Measurements from ENCODE around the gene TEX9. TPM values are rescaled to one million over a fixed set of nuclear protein-coding genes. Genes with fewer than 3 reads are reported as not detected.

TEX9 gene
- total RNA-seq, 1 donor from 2014 or later, result 32.7 TPM

GRCh38 chr15:56442354-56442753, 77.1 kb downstream of the TEX9 start:
- Mint-ChIP-seq H3K36me3 (ENCODE audit: insufficient read depth) (peaks cover 41% of the 10 kb centered on the region), H3K27me3 (no peaks in the 10 kb centered on the region), H3K4me1 (ENCODE audit: low read depth) (peaks cover 2% of the 10 kb centered on the region), H3K9me3 (ENCODE audit: low read depth) (peaks cover 20% of the 10 kb centered on the region), H3K27ac (peak overlapping the region; percentile 40), H3K4me3 (ENCODE audit: low read depth) (no peak overlapping the region)
- no peak for TF ChIP-seq CTCF (IDR thresholded peaks at IDR 0.05; ENCODE audit: unreplicated experiment)
- no peak for DNase-seq (ENCODE audit: low spot score, unreplicated experiment)

GRCh38 chr15:56445746-56446145, 80.5 kb downstream of the TEX9 start:
- no peaks in the 10 kb centered on the region for H3K27me3 Mint-ChIP-seq
- H3K4me1 Mint-ChIP-seq (ENCODE audit: low read depth), result peaks cover 2% of the 10 kb centered on the region
- peaks cover 17% of the 10 kb centered on the region for H3K36me3 Mint-ChIP-seq (ENCODE audit: insufficient read depth)
- DNase-seq (ENCODE audit: low spot score, unreplicated experiment), result no peak
- H3K9me3 Mint-ChIP-seq (ENCODE audit: low read depth), result peaks cover 4% of the 10 kb centered on the region
- H3K4me3 Mint-ChIP-seq (ENCODE audit: low read depth), result no peak overlapping the region
- no peak overlapping the region for H3K27ac Mint-ChIP-seq
- TF ChIP-seq CTCF (IDR thresholded peaks at IDR 0.05; ENCODE audit: unreplicated experiment), result no peak

DNA sequence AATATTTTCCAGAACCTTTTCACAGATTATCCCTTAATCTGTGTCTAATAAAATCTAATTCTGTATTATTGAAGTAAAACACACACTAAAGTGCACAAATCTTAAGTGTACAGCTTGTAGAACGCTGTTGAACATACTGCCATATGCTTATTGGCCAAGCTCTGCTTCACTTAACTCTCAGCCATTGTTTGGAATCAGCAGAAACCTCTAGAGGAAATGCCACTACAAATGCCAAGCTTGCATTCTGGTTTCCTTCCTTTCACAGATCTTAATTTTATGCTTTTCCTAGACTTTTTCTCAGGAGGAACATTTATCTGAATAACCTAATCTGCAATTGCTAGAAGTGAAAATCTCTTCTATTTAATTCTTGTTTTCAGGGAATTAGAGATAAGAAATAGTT, 89.6 kb downstream of the TEX9 start:
- no peaks in the 10 kb centered on the region for H3K9me3 Mint-ChIP-seq (ENCODE audit: low read depth)
- H3K27ac Mint-ChIP-seq, result no peak overlapping the region
- TF ChIP-seq CTCF (IDR thresholded peaks at IDR 0.05; ENCODE audit: unreplicated experiment), result no peak
- H3K36me3 Mint-ChIP-seq (ENCODE audit: insufficient read depth), result peaks cover 5% of the 10 kb centered on the region
- H3K27me3 Mint-ChIP-seq, result no peaks in the 10 kb centered on the region
- H3K4me1 Mint-ChIP-seq (ENCODE audit: low read depth), result no peaks in the 10 kb centered on the region
- H3K4me3 Mint-ChIP-seq (ENCODE audit: low read depth), result no peak overlapping the region
- no peak for DNase-seq (ENCODE audit: low spot score, unreplicated experiment)

DNA sequence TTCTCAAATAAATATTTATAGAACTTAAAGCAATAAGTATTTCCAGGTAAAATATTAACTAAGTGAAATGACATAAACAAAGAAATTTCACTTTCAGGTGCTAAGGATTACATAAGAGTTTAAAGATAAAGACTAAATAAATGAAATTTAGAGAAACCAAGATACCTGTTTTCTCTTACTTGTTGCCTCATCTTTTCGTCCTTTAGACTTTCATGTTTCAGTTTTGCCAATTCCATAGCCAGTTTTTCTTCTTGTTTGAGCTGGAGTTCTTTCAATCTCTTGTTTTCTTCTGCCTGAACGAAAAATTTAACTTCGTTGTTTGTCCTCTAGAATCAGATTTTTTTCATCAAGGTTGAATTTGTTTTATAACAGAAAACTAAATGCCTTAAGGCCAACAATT, 91.0 kb downstream of the TEX9 start:
- no peak overlapping the region for H3K27ac Mint-ChIP-seq
- H3K9me3 Mint-ChIP-seq (ENCODE audit: low read depth), result no peaks in the 10 kb centered on the region
- TF ChIP-seq CTCF (IDR thresholded peaks at IDR 0.05; ENCODE audit: unreplicated experiment), result no peak
- no peak for DNase-seq (ENCODE audit: low spot score, unreplicated experiment)
- H3K36me3 Mint-ChIP-seq (ENCODE audit: insufficient read depth), result peaks cover 5% of the 10 kb centered on the region
- H3K4me1 Mint-ChIP-seq (ENCODE audit: low read depth), result no peaks in the 10 kb centered on the region
- H3K4me3 Mint-ChIP-seq (ENCODE audit: low read depth), result no peak overlapping the region
- no peaks in the 10 kb centered on the region for H3K27me3 Mint-ChIP-seq

GRCh38 chr15:56459096-56459495, 93.9 kb downstream of the TEX9 start:
- Mint-ChIP-seq H3K4me3 (ENCODE audit: low read depth) (no peak overlapping the region), H3K27me3 (no peaks in the 10 kb centered on the region), H3K27ac (no peak overlapping the region), H3K36me3 (ENCODE audit: insufficient read depth) (peaks cover 5% of the 10 kb centered on the region), H3K4me1 (ENCODE audit: low read depth) (peaks cover 1% of the 10 kb centered on the region), H3K9me3 (ENCODE audit: low read depth) (no peaks in the 10 kb centered on the region)
- no peak for TF ChIP-seq CTCF (IDR thresholded peaks at IDR 0.05; ENCODE audit: unreplicated experiment)
- no peak for DNase-seq (ENCODE audit: low spot score, unreplicated experiment)
